Measurements from ENCODE around the gene KCNK2.

KCNK2 gene

GRCh38 chr1:215084621-215085020 is 2.1 kb downstream of the KCNK2 start:
- no peak overlapping the region for H3K27ac ChIP-seq (replicated peaks)
- no peak for TF ChIP-seq CTCF (IDR thresholded peaks at IDR 0.05; ENCODE audit: insufficient read depth, low read length)
- no peak for TF ChIP-seq REST (IDR thresholded peaks at IDR 0.05; ENCODE audit: insufficient replicate concordance, low read depth)
- TF ChIP-seq GABPA (IDR thresholded peaks at IDR 0.05; ENCODE audit: low read depth) = no peak
- TF ChIP-seq SPI1 (IDR thresholded peaks at IDR 0.05; ENCODE audit: borderline replicate concordance, low read depth) = no peak
- no peak for TF ChIP-seq POLR2AphosphoS5 (IDR thresholded peaks at IDR 0.05; ENCODE audit: low read depth)
- no peak overlapping the region for H3K4me3 ChIP-seq (replicated peaks; ENCODE audit: insufficient read depth, low read length)
- H3K27me3 ChIP-seq (ENCODE audit: insufficient read depth, poor library complexity, severe bottlenecking) = peaks cover 38% of the 10 kb centered on the region
- no peak for DNase-seq (ENCODE audit: low read depth in 1 of 2, low spot score in 1 of 2)

GRCh38 chr1:215087603-215088002 is 5.1 kb downstream of the KCNK2 start:
- H3K4me3 ChIP-seq (replicated peaks; ENCODE audit: insufficient read depth, low read length) = no peak overlapping the region
- H3K27ac ChIP-seq (replicated peaks) = no peak overlapping the region
- no peak for DNase-seq (ENCODE audit: low read depth in 1 of 2, low spot score in 1 of 2)
- peaks cover 21% of the 10 kb centered on the region for H3K27me3 ChIP-seq (ENCODE audit: insufficient read depth, poor library complexity, severe bottlenecking)
- no peak for TF ChIP-seq CTCF (IDR thresholded peaks at IDR 0.05; ENCODE audit: insufficient read depth, low read length)
- no peak for TF ChIP-seq POLR2AphosphoS5 (IDR thresholded peaks at IDR 0.05; ENCODE audit: low read depth)
- TF ChIP-seq GABPA (IDR thresholded peaks at IDR 0.05; ENCODE audit: low read depth) = no peak
- TF ChIP-seq REST (IDR thresholded peaks at IDR 0.05; ENCODE audit: insufficient replicate concordance, low read depth) = no peak
- TF ChIP-seq SPI1 (IDR thresholded peaks at IDR 0.05; ENCODE audit: borderline replicate concordance, low read depth) = no peak

GRCh38 chr1:215094381-215094780 is 11.8 kb downstream of the KCNK2 start:
- H3K27ac ChIP-seq (replicated peaks) = no peak overlapping the region
- DNase-seq (ENCODE audit: low read depth in 1 of 2, low spot score in 1 of 2) = no peak
- no peak for TF ChIP-seq GABPA (IDR thresholded peaks at IDR 0.05; ENCODE audit: low read depth)
- TF ChIP-seq REST (IDR thresholded peaks at IDR 0.05; ENCODE audit: insufficient replicate concordance, low read depth) = no peak
- no peak for TF ChIP-seq POLR2AphosphoS5 (IDR thresholded peaks at IDR 0.05; ENCODE audit: low read depth)
- no peak for TF ChIP-seq SPI1 (IDR thresholded peaks at IDR 0.05; ENCODE audit: borderline replicate concordance, low read depth)
- TF ChIP-seq CTCF (IDR thresholded peaks at IDR 0.05; ENCODE audit: insufficient read depth, low read length) = no peak
- H3K4me3 ChIP-seq (replicated peaks; ENCODE audit: insufficient read depth, low read length) = no peak overlapping the region
- no peaks in the 10 kb centered on the region for H3K27me3 ChIP-seq (ENCODE audit: insufficient read depth, poor library complexity, severe bottlenecking)
